MV-4-11 (cell line): Measurements from ENCODE around the gene AASDH.
"Not testable (repeated sequence)": the region's sequence is repeated elsewhere in the genome, so short reads cannot be mapped to it uniquely, and the experiment has no call there.

ENCODE experiments used
- DNase-seq: peaks from one replicate; lab custom pipeline; 2025; lab: John Stamatoyannopoulos, UW

AASDH gene

DNA sequence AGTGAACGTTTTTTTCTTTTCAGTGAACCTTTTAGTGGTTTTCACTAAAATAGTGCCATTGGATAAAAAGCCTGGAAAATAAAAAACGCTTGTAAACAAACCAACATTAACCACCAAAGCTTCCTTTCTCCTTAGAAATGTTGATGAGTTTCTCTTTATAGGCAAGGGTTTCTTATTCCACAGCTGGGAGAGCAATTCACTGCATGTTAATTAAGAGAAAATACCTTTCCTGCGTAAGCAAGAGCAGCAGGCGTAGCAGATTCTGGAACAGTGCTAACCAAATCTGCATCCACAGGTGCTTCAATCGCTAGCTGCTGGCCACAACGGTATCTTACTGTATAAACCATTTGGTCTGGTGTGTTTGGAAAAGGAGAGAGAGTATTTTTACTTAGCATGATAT lies 13.3 kb upstream of the AASDH start:
- DNase-seq, result no peak

- DNase-seq, result no peak
Observed at GRCh38 chr4:56391270-56391669, 4.0 kb upstream of the AASDH start.

GRCh38 chr4:56389558-56389957 lies 2.3 kb upstream of the AASDH start:
- DNase-seq, result no peak

GRCh38 chr4:56388306-56388705 lies 1.0 kb upstream of the AASDH start:
- peak; percentile 10 for DNase-seq

GRCh38 chr4:56386091-56386490 lies 1.2 kb downstream of the AASDH start:
- DNase-seq, result no peak

- DNase-seq, result no peak
Observed at GRCh38 chr4:56375458-56375857, 11.8 kb downstream of the AASDH start.

DNA sequence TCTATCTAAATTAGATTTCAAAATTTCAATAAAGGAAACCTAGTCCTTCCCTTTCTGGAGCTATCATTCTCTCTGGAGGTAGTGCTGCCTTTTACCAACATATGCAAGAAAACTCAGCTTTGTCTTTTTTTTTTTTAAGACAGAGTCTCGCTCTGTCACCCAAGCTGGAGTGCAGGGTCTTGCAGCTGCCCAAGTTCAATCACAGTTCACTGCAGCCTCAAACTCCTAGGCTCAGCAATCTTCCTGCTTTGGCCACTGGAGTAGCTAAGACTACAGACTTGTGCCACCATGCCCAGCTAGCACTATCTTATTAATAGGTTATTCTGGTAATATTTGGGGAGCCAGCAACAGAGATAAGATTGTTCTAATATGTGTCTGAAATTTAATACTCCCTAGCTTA lies 12.3 kb downstream of the AASDH start:
- no peak for DNase-seq

DNA sequence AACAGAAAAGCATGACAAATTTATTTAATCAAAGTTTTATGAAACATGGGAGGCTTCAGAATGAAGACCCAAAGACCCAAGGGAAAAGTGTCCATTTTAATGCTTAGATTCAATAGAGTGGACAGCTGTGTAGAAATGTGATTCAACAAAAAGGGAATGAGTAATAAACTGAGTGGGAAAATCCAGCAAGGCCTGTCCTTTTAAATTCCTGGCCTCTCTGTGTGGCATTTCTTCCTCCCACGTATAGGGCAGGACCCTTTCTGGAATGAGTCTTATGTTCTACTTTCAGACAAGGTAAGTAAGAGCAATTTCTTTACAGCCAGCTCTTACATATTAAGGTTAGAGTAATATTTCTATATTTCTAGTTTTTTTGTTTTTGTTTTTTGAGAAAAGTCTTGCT lies 14.5 kb downstream of the AASDH start:
- no peak for DNase-seq

GRCh38 chr4:56371426-56372220 lies 15.7 kb downstream of the AASDH start:
- no peak for DNase-seq

GRCh38 chr4:56370377-56370776 lies 16.9 kb downstream of the AASDH start:
- DNase-seq, result no peak

DNA sequence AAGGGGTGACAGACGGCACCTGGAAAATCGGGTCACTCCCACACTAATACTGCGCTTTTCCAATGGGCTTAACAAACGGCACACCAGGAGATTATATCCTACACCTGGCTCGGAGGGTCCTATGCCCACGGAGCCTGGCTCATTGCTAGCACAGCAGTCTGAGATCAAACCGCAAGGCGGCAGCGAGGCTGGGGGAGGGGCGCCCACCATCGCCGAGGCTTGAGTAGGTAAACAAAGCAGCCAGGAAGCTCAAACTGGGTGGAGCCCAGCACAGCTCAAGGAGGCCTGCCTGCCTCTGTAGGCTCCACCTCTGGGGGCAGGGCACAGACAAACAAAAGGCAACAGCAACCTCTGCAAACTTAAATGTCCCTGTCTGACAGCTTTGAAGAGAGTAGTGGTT lies 24.3 kb downstream of the AASDH start:
- DNase-seq, result not testable (repeated sequence)

DNA sequence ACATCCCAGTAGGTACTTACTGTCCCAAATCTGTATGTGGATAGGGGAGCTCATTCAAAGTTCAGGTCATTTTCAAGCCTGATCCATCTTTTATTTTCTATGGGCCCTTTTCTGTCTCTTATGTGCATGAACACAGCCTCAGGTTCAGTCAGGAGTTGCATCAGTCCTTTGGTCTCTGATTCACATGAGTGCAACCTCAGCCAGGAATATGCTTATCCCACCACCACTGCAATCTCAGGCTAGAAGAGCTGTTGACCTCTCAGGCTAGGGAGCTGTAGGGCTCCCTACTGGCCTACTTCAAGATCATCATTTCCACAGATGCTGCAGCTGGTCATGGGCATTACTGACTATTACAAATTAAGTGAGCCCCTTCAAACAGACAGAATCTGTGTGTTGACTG lies 27.2 kb downstream of the AASDH start:
- peak; percentile 48 for DNase-seq

DNA sequence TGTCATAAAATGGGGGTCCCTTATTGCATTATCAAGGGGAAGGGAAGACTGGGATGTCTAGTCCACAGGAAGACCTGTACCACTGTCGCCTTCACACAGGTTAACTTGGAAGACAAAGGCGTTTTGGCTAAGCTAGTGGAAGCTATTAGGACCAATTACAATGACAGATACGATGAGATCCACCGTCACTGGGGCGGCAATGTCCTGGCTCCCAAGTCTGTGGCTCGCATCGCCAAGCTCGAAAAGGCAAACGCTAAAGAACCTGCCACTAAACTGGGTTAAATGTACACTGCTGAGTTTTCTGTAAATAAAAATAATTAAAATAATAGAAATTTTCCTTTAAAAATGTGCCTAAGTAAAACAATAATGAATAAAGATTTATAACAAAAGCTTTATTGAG lies 30.6 kb downstream of the AASDH start:
- DNase-seq, result no peak

DNA sequence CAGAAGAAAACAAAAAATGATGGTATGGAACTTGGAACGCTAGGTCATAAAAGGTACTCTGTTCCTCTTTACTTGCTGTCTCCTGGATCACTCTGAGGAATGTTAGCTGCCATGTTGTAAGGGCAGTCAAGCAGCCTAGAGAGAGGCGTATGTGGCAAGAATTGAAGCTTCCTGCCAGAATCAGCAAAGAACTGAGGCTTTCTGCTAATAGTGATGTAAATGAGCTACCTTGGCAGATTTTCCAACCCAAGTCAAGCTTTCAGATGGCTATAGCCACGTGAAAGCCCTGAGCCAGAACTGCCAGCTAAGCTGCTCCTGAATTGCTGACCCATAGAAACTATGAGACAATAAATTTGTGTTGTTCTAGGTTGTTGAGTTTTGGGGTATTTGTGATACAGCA lies 38.7 kb downstream of the AASDH start:
- DNase-seq, result no peak

DNA sequence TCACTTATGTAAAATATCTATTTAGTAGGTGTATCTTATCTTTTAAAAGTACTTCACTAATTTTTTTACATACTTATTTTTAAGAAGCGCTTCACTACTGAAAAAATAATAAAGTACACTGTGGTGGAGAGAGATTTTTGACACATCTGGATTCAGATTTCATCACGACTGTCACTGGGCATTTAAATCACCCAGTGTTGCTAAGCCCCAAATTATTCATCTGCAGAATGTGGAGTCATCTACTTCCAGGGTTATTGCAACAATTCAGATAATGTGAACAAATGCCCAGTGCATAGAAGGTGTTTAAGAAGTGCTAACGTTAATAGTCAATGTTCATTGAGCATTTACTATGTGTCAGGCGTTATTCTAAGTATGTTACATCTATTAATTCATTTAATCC lies 41.8 kb downstream of the AASDH start:
- DNase-seq, result no peak

DNA sequence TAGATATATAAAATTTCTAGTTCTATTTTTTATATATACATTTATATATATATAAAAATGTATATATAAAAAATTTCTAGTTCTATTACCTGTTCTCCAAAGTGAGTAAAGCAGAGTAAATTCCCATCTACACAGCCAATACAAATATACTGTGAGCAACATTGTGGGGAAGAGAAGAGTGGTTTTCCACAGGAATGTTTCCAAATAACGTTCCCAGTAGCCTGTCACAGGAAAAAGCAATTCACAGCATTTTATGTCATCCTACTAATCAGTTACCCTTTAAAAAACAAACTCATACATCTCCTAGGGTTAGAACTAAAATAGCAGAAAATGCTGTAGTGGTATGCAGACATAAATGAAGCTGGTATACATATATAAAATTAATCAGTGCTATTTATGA lies 44.5 kb downstream of the AASDH start:
- no peak for DNase-seq

GRCh38 chr4:56330691-56331090 lies 56.6 kb downstream of the AASDH start:
- no peak for DNase-seq

DNA sequence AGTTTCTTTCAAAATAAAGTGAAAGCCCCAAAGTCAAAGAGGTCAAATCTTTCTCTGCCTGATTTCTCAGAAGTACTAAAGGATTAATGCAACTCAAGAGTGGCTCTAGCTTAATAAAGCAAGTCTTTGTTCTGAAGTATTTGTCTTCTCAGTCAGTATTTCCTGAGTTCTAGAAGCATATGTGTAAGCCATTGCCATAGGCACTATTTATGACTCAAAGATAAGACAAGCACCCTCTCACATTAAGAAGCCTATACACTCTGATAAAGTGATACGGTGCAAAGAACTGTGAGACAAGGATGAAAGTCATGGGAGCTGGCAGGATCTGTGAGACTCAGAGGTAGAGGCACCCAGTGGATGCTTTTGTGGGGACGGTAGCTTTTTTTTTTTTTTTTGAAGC lies 60.9 kb downstream of the AASDH start:
- no peak for DNase-seq

DNA sequence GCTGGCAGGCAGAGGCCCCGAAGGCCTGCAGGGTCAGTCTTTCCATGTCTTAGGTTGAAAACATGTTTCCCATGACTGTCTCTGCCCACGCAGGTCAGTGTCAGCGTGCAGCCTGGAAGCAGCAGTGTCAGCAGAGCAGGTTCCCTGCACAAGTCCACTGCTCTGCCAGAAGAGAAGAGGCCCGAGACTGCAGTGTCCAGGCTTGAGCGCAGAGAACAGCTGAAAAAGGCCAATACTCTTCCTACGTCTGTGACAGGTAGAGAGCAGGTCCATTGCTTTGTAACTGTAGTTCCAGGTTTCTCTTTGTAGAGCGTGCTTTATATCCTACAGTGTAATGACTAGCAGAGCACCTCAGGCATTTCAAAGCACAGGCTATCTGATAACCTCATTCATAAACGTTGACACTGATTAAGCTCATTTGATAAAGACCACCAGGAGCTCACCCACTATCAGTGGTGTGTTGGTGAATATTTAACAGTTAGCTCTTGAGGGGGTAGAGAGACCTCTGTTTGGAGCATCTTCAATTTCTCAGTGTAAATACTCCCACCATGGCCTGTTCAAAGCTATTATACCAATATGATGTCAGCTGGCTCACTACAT lies 63.2 kb downstream of the AASDH start:
- DNase-seq, result no peak

- DNase-seq, result no peak
Observed at GRCh38 chr4:56323327-56323726, 64.0 kb downstream of the AASDH start.

- DNase-seq, result no peak
Observed at GRCh38 chr4:56321251-56321650, 66.0 kb downstream of the AASDH start.

- no peak for DNase-seq
Observed at GRCh38 chr4:56320293-56320692, 67.0 kb downstream of the AASDH start.

- DNase-seq, result no peak
Observed at GRCh38 chr4:56318555-56318954, 68.7 kb downstream of the AASDH start.

DNA sequence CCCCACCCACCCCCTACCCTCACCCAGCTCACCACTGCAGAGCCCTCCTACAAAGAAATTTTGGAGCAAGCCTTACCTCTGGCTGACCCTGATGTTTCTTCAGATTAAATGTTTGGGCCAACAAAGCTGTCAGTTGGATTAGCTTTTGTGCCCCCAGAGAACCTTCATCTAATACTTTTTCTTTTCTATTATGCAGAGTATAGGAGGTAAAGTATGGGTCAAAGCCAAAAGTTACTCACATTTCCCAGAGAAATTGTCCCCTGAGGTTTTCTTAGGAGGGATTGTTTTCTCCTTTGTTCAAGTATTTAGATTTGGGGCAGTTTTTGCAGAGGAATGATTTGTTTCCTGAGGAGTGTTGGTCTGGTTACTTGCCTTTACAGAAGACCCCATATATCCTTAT lies 69.5 kb downstream of the AASDH start:
- DNase-seq, result no peak
